ENCODE measurements around the gene CELSR1. TPM values are rescaled to one million over a fixed set of nuclear protein-coding genes. Genes with fewer than 3 reads are reported as not detected.

The CELSR1 gene
- total RNA-seq, 1 experiment from 2014 or later: 37.6 TPM

DNA sequence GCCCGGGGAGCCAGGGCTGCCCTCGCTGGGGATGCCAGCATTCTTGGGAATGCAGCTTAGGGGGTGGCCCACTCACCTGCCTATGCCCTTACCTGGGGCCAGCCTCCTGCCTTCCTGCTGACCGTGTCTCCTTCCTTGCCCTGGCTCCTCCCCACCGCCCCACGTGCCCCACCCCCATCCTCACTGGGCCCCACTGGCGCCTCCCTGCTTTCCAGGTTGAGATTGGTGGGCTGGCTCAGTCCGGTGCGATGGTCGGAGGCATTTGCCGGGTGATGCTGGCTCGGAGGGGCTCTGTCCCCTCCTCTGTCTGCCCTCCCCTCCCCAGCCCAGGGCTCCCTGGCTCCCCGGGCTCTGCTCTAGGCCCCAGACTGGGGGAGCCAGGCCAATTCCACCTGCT lies 48.7 kb upstream of the CELSR1 start:
- peaks cover 8% of the 10 kb centered on the region; the same call in 1 of the 2 replicates for H3F3A ChIP-seq (ENCODE audit: insufficient read depth, low read depth)
- ChIA-PET POLR2A (ENCODE audit: unreplicated experiment) (no interaction called here), CTCF (no interaction called here)
- H3K36me3 ChIP-seq (ENCODE audit: low read depth): peaks cover 12% of the 10 kb centered on the region; the same call in 1 of the 2 replicates
- no peaks in the 10 kb centered on the region for H3K4me1 ChIP-seq (replicated peaks; ENCODE audit: insufficient read depth)
- H3K4me2 ChIP-seq: no peak overlapping the region
- BruUV-seq (replicated peaks): no TSS peak
- no peak for DNase-seq
- no peaks in the 10 kb centered on the region for H3K27me3 ChIP-seq (ENCODE audit: insufficient read depth, low read depth)
- H4K20me1 ChIP-seq (ENCODE audit: insufficient read depth): peaks cover 59% of the 10 kb centered on the region
- intact Hi-C loops (cut with micrococcal nuclease; ENCODE audit: unreplicated experiment): no loop called here
- no peaks in the 10 kb centered on the region for H3K9me3 ChIP-seq (ENCODE audit: insufficient read depth, low read depth)
- no peaks in the 10 kb centered on the region for H3K9me2 ChIP-seq (ENCODE audit: insufficient read depth)
- no peak overlapping the region for H3K4me3 ChIP-seq
- H3K79me2 ChIP-seq (ENCODE audit: low read depth): peaks cover 37% of the 10 kb centered on the region
- H2AFZ ChIP-seq: no peak overlapping the region
- no peak for TF ChIP-seq EZH2 (IDR thresholded peaks at IDR 0.05; ENCODE audit: low read depth)
- TF ChIP-seq, protein P1, sequence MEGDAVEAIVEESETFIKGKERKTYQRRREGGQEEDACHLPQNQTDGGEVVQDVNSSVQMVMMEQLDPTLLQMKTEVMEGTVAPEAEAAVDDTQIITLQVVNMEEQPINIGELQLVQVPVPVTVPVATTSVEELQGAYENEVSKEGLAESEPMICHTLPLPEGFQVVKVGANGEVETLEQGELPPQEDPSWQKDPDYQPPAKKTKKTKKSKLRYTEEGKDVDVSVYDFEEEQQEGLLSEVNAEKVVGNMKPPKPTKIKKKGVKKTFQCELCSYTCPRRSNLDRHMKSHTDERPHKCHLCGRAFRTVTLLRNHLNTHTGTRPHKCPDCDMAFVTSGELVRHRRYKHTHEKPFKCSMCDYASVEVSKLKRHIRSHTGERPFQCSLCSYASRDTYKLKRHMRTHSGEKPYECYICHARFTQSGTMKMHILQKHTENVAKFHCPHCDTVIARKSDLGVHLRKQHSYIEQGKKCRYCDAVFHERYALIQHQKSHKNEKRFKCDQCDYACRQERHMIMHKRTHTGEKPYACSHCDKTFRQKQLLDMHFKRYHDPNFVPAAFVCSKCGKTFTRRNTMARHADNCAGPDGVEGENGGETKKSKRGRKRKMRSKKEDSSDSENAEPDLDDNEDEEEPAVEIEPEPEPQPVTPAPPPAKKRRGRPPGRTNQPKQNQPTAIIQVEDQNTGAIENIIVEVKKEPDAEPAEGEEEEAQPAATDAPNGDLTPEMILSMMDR (conservative IDR thresholded peaks at IDR 0.05): no peak
- H3K27ac ChIP-seq: no peak overlapping the region

DNA sequence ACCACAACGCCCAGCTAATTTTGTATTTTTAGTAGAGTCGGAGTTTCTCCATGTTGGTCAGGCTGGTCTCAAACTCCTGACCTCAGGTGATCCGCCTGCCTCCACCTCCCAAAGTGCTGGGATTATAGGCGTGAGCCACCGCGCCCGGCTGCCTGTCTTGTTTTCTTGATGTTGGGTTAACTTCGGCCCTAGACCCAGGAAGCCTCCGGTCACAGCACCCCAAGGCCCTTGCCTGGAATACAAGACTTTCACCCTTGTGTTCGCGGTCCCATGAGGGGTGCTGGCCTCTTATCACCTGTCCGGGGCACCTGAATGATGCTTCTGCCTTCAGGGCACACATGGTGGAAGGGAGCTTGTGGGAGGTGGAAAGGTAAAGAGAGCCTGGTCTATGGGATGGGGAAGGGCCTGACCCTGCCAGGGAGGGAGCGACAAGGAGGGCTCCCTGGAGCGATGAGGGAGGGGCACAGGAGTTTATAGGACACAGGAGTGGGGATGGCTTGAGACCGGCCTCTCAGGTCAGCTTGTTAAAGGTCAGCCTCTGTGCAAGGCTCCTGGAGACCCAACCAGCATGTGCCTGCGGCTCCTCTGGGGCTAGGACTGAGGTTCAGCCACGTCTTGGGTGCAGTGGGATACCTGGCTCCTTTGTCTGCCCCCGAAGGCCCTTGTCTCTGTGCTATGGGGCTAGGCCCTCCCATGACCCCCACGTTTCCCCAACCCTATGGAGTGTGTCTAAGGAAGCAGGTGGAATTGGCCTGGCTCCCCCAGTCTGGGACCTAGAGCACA lies 48.1 kb upstream of the CELSR1 start:
- H3K9me3 ChIP-seq (ENCODE audit: insufficient read depth, low read depth): no peaks in the 10 kb centered on the region
- BruUV-seq (replicated peaks): no TSS peak
- no peak for DNase-seq
- no peaks in the 10 kb centered on the region for H3K9me2 ChIP-seq (ENCODE audit: insufficient read depth)
- peaks cover 8% of the 10 kb centered on the region; the same call in 1 of the 2 replicates for H3F3A ChIP-seq (ENCODE audit: insufficient read depth, low read depth)
- CTCF ChIA-PET: no interaction called here
- no peak overlapping the region for H3K4me2 ChIP-seq
- peaks cover 43% of the 10 kb centered on the region for H3K79me2 ChIP-seq (ENCODE audit: low read depth)
- no peak overlapping the region for H3K27ac ChIP-seq
- POLR2A ChIA-PET (ENCODE audit: unreplicated experiment): no interaction called here
- no peak overlapping the region for H3K4me3 ChIP-seq
- TF ChIP-seq, protein P1 (conservative IDR thresholded peaks at IDR 0.05): no peak
- no peak for TF ChIP-seq EZH2 (IDR thresholded peaks at IDR 0.05; ENCODE audit: low read depth)
- H3K4me1 ChIP-seq (replicated peaks; ENCODE audit: insufficient read depth): no peaks in the 10 kb centered on the region
- H2AFZ ChIP-seq: no peak overlapping the region
- peaks cover 12% of the 10 kb centered on the region; the same call in 1 of the 2 replicates for H3K36me3 ChIP-seq (ENCODE audit: low read depth)
- H3K27me3 ChIP-seq (ENCODE audit: insufficient read depth, low read depth): no peaks in the 10 kb centered on the region
- peaks cover 64% of the 10 kb centered on the region for H4K20me1 ChIP-seq (ENCODE audit: insufficient read depth)
- intact Hi-C loops (cut with micrococcal nuclease; ENCODE audit: unreplicated experiment): no loop called here

DNA sequence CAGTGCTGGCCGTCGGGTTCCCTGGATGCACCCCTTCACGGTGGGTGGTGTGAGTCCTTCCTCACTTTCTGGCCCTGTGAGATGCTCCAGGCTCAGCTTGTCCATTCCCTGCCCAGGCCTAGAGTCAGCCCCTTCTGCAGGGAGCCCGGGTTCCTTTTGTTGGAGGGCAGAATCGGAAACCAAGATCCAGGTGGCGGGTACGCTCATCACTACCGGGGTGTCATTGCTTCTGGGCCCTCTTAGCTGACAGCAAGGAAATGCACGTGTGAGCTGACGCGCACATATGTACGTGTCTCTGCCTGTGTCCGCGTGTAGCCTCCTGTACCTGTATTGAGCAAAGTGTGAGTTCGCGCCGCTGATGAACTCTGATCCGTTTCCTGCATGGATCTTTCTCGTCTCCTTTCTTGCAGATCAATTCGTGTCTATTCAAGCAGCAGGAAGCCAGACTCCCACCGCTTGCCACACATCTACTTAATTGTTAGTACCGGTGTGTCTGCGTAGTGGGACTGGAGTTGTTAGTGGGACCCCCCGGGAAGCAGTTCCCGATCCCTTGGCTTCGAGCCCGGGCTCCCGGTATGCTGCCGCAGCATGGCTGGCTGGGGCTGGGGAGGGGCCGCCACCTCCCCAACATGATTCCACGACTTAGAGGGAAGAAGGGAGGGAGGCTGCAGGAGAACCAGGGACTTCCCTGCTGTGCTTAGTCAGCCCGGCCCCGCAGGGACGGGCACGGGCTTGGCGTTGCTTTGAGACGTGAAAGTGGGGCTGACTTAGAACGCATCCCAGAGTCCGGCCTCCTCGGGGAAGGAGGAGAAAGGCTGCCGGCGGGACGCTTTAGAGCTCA lies 46.9 kb upstream of the CELSR1 start:
- CTCF ChIA-PET: no interaction called here
- Histone ChIP-seq H4K20me1 (ENCODE audit: insufficient read depth) (peaks cover 67% of the 10 kb centered on the region), H2AFZ (no peak overlapping the region), H3K27ac (no peak overlapping the region), H3K9me3 (ENCODE audit: insufficient read depth, low read depth) (no peaks in the 10 kb centered on the region), H3K4me3 (no peak overlapping the region), H3K79me2 (ENCODE audit: low read depth) (peaks cover 52% of the 10 kb centered on the region), H3K27me3 (ENCODE audit: insufficient read depth, low read depth) (no peaks in the 10 kb centered on the region), H3K9me2 (ENCODE audit: insufficient read depth) (no peaks in the 10 kb centered on the region), H3F3A (ENCODE audit: insufficient read depth, low read depth) (peaks cover 8% of the 10 kb centered on the region; the same call in 1 of the 2 replicates), H3K4me1 (replicated peaks; ENCODE audit: insufficient read depth) (no peaks in the 10 kb centered on the region), H3K4me2 (no peak overlapping the region), H3K36me3 (ENCODE audit: low read depth) (peaks cover 12% of the 10 kb centered on the region; the same call in 1 of the 2 replicates)
- POLR2A ChIA-PET (ENCODE audit: unreplicated experiment): no interaction called here
- DNase-seq: no peak
- intact Hi-C loops (cut with micrococcal nuclease; ENCODE audit: unreplicated experiment): no loop called here
- no peak for TF ChIP-seq EZH2 (IDR thresholded peaks at IDR 0.05; ENCODE audit: low read depth)
- TF ChIP-seq, protein P1 (conservative IDR thresholded peaks at IDR 0.05): no peak
- no TSS peak for BruUV-seq (replicated peaks)
